Keratinocyte (primary cell): ENCODE data around the gene FMN1.

Source experiments
- EZH2 ChIP-seq: IDR thresholded peaks from one replicate; pipeline ENCODE4 v1.6.1; 2012; ENCODE audit warnings: inconsistent platforms, mild to moderate bottlenecking, low read length, moderate library complexity
- TF ChIP-seq, protein P1 (sequence below), 3 experiments: IDR thresholded peaks in 1 of 3; conservative IDR thresholded peaks in 1 of 3; optimal IDR thresholded peaks in 1 of 3; 2 replicates in 2 of 3; 3 replicates in 1 of 3; pipeline versions ENCODE3 to v1.5.1; 2011; ENCODE audit warnings: low read length in 3 of 3, mild to moderate bottlenecking in 3 of 3, moderate library complexity in 2 of 3, control low read depth in 1 of 3, inconsistent platforms in 1 of 3; ENCODE audit not compliant: insufficient read depth in 2 of 3; ENCODE audit errors: extremely low read depth in 1 of 3

DNA sequence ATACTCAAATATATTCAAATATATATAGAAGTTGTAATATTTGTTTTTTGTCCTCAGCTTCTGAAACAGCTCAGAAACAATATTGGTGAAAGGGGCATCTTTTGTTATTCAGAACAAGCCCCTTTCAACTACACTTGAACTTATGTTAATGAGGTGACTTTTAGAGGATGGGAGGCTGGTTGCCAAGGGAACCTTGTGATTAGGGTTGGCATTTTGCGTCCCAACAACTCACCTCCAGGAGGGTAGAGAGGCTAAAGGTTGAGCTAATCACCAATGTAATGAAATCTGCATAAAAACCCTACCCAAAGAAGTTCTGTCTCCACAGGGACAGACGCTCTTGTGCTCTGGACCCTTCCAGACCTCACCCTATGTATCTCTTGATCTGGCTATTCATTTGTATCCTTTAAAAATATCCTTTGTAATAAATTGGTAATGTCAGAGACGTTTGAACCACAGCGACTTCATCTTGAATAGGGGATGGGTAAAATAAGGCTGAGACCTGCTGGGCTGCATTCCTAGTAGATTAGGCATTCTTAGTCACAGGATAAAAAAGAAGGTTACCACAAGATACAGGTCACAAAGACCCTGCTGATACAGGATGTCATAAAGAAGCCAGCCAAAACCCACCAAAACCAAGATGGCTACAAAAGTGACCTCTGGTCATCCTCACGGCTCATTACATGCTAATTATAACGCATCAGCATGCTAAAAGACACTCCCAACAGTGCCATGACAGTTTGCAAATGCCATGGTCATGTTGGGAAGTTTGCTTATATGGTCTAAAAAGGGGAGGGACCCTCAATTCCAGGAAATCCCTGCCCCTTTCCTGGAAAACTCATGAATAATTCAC, 111.1 kb downstream of the FMN1 start:
- TF ChIP-seq EZH2, result no peak
- TF ChIP-seq, protein P1, sequence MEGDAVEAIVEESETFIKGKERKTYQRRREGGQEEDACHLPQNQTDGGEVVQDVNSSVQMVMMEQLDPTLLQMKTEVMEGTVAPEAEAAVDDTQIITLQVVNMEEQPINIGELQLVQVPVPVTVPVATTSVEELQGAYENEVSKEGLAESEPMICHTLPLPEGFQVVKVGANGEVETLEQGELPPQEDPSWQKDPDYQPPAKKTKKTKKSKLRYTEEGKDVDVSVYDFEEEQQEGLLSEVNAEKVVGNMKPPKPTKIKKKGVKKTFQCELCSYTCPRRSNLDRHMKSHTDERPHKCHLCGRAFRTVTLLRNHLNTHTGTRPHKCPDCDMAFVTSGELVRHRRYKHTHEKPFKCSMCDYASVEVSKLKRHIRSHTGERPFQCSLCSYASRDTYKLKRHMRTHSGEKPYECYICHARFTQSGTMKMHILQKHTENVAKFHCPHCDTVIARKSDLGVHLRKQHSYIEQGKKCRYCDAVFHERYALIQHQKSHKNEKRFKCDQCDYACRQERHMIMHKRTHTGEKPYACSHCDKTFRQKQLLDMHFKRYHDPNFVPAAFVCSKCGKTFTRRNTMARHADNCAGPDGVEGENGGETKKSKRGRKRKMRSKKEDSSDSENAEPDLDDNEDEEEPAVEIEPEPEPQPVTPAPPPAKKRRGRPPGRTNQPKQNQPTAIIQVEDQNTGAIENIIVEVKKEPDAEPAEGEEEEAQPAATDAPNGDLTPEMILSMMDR (optimal IDR thresholded peaks at IDR 0.05 in 1 of 3, IDR thresholded peaks at IDR 0.05 in 1 of 3, conservative IDR thresholded peaks at IDR 0.05 in 1 of 3; ENCODE audit: extremely low read depth in 1 of 3, insufficient read depth in 2 of 3, low read length in 3 of 3), result no peak
